DMS153 treated with DMSO at 0.1 percent for 48 hours (cell line): Measurements from ENCODE around the gene BCL11B.

Experiments used
- DNase-seq: peaks from one replicate; lab custom pipeline; 2025; ENCODE audit not compliant: unreplicated experiment; lab: John Stamatoyannopoulos, UW

Gene BCL11B

DNA sequence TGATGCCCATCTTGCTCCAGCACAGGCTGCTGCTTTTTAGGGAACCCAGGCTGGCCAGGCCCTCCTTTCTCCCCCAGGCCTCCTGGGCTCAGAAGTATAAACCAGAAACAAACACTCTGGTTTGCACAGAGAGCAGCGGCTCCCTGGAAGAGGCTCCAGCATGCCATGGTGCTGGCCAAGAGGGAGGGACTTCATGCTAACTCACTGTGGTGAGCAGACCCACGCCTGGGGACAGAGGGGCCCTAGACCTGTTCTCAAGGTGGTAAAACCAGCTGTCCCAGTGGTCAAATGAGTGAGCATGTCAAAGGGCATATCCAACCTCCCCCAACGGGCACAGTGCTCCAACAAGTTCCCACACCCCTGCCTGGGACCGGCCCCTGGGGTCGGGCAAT lies 15.5 kb downstream of the BCL11B start:
- DNase-seq: no peak

DNA sequence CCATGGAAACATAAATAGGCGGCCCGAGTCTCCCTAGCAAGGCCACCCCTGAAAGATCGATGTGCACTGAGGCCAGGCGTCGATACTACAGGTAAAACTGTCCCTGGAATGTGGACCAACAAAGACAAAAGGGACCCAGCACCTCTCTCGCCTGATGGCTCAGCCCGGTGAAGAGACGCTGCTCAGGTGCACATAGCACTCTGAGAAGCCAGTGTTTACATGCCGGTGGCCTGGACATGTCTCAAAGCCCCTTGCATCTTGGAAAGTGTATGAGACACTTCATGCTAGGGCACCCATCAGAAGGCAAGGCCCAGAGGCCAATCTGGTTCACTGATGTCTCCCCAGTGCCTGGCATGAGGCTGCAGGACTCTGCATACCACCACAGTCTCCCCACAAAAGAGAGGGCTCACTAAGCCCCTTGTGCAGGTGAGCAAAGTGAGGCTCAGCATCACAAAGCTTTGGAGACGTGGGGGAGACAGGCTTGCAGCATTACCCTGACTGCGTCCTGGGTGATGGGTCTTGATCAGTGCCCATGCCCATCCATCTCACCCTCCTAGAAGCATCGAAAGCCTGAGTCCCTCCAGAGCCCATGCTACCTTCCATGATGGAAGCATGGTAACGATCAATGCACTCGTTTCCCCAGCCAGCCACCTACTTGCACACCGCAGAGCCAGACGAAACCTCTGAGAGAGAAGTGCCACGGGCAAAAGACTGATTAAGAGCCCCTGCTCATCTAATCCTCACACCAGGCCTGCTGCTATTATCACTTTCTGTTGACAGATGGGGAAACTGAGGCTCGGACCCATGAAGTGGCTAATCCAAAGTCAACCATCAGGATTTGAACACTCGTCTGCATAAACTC lies 16.1 kb downstream of the BCL11B start:
- no peak for DNase-seq

DNA sequence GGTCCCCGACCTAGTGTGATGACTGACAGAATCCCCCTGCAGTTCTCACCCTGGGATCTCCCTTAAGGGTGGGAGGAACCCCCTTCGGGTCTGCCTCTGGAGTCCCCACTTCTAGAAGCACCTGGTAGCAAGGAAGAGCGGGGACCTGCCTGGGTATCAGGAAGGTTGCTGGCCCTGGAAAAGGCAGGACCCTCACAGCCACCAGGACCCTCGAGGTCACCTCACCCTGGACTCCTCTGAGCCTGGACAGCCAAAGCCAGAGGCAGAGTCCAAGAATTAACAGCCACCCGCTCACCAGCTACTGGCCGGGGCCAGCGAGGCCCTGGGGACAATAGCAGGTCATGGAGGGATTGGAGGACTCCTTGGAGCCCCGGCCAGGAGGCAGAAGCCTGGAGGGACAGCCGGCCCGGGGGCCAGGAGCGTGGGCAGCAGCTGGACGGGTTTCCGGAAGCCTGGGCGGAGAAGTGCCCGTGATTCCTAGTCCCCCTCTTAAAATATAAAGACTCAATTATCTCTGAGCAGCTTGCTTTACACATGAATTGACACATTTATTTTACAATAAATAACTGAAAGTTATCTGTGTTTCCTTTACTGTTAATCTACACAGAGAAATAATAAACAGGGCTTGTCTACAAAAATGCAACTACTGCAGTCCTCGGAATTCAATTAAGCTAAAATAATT lies 17.5 kb downstream of the BCL11B start:
- DNase-seq: no peak

DNA sequence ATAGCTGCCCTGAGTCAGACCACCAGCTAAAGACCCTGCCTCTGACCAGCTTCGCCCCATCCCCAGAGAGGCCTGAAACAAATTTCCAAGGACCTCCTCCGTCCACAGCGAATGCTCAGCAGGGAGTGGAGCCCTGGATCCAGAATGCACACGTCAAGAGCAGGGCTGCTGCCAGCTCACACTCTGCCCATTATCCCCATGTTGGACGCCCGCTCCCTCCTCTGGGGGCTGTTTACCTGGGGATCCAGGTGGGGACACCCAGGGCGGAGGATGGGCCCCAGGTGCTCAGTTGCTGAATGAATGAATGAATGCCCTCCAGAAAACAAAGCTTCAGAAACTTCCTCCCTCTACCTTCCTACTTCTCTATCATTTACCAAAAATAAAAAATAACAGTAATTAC lies 18.1 kb downstream of the BCL11B start:
- DNase-seq: no peak

DNA sequence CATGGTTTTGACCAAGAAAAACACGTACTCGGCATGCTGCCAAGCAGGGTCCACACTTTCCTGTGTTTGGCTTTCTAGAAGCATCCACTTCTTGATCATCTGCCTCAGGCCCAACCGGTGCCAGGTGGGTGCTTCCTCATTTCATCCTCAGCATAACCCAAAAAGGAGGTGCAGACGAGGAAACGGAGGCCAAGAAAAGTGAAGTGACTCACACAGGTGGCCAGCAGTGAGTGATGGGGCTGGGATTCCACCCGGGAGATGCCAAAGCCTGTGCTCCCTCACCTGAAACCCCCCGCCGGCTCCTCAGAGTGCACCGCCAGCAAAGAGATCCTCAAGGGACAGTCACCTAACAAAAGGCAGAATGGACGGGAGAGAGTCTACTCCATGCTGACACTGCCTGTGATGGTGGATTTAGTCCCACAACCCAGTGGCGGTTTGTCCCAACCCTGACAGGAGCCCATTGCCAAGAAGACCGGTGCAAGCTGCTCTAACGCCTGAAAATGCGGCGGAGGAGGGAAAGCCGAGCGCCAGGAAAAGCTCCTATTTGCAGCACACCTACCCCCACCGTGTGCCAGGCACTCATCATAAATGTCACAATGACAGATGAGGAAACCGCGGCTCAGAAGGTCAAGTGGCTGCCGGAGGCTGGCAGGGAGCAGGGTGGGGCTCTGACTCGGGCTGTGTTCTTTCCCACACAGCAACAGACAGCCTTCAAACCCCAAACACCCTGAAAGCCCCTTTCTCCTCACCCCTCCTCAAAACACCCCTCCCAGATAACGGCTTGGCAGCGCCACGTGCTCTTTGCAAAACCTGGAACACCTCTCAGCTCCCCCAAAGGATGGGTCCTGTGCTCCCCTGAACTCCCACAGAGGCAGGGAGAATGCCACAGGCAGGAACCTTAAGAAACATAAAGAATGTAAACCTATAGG lies 18.8 kb downstream of the BCL11B start:
- no peak for DNase-seq

DNA sequence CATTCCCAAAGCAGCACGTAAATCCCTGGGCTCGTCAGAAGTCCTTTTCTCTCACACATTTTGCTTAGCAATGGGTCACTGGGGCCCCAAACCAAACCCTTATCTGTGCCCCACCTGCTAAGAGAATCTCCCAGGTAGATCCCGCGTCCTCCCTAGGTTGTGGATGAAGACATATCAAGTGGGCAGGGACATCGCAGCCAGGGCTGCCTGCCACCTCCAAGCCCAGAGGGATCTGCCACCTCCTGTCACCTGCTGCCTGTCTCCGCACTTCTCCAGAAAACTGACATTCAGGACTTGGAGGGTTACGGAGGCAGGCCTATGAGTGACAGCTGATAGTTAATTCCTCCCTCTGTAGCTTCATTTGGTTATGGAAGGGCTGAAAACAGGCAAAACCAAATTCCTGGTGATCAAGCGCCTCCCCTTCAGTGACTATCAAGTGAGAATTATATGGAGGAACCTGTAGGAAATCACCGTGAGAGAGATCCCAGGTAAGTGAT lies 19.5 kb downstream of the BCL11B start:
- no peak for DNase-seq

DNA sequence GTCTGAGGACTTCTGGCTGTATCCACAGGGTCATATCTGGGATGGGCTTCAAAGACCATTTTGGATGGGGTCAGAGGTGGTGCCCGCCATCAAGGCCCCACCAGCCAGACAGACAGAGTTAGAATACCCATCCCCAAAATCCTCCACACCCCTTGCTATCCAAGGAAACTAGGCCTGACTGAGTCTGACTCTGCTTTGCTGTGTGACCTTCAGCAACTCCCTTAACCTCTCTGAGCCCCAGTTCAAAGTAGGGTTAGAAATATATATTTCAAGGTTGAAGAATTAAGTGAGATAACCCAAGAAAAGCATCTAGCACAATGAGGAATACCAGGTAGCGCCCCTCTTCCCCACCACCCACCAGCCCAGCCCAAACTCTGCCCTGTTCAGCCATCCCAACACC lies 20.3 kb downstream of the BCL11B start:
- no peak for DNase-seq

DNA sequence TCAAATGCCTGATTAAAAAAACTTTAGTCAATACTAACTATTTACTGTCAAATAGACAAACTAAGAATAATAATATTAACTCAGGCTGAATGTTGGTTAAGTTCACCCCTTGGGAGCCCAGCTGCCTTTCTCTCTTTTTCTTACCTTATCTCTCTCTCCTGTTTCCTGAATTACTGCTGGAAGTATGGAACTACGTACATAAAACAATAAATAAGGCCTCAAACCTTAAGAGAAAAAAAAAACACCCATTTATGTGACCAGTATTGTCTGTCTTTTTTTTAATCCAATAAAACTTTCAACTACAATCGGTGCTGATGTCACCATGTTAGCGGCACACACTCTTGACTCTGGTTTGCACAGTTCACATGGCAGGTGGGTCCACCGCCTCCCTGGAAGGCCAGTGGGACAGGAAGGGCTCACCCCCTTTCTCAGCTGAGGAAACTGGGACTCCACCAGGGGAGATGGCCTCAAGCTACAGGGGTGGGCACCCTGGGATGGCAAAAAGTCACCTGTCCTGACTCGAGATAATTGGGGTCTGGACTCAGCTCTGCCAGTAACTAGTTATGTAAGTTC lies 21.3 kb downstream of the BCL11B start:
- DNase-seq: no peak

DNA sequence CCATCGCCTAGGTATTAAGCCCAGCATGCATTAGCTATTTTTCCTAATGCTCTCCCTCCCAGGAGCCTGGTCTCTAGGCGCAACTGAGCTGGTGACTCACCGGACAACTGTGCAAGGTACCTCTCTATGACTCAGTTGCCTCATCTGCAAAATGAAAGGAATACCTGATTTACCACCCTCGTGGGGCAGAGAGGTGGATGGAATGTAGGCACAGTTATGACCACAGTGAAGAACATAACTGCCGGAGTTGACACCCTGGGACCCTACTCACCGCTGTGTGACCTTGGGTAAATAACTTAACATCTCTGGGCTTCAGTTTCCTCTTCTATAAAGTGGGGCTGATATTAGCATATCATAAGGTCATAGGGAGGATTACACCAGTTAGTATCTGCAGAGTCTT lies 22.6 kb downstream of the BCL11B start:
- DNase-seq: no peak

DNA sequence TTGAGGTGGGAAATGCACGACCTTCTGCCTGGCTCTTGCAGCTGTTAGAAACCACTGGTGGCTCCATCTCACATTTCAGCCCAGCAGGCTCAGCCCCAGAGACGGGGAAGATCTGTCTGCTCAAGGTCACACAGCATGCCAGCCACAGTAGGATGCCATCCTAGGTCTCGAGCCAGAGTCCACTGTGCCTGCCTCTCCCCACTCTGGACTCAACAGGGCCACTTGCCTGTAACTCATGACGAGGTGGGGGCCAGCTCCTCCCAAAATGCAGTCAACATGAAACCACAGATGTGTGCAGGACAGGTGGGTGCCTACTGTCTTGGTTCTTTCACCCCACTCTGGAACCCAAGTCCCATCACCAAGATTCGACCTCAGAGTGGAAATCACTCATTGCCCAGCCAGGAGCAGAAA lies 23.2 kb downstream of the BCL11B start:
- DNase-seq: no peak

DNA sequence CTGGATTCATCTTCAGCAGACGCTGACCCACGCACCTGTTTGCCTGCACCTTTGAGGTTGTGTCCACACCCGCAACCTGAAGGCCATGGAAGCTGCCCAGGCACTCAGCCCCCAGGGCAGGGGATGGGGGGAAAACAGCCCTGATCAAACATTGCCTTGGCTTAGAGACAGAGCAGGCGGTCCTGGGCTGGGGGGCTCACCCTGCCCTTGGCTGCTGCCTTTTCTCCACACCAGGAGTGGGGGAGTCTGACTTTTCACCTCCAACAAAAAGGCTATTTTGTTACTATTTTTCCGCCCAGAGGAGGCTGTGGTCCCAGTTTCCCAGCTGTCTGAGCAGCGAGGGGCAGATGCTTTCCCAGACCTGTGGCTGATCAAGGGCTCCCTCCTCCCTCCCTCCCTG lies 24.2 kb downstream of the BCL11B start:
- no peak for DNase-seq

DNA sequence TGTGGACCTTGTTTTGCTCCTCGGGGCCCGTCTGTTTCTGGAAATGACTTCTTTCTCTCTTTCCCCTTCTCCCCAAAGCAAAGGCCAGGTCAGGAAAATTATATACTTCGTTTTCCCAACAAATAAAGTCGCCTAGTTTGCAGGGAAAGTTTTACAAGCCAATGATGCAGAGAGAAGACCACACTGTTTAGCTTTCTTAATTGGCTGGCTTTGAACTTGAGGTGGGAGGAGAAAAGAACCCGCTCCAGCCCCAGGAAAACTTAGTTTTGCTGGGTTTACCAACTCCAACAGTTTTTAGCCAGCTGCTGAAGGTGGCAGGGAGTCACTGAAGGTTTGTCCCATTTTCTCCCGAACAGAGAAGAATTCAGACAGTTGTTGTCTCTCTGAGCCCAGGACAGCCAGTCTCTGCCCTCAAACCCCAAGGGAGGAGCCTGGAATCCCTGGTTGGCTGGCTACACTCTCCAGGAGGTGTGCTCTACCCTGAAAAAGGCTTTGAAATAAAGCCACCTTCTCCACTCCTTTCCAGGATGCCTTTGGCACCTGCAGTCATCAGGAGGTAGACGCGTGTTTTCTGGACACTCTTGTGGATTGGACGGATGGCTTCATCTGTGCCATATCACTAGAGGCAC lies 24.8 kb downstream of the BCL11B start:
- no peak for DNase-seq

DNA sequence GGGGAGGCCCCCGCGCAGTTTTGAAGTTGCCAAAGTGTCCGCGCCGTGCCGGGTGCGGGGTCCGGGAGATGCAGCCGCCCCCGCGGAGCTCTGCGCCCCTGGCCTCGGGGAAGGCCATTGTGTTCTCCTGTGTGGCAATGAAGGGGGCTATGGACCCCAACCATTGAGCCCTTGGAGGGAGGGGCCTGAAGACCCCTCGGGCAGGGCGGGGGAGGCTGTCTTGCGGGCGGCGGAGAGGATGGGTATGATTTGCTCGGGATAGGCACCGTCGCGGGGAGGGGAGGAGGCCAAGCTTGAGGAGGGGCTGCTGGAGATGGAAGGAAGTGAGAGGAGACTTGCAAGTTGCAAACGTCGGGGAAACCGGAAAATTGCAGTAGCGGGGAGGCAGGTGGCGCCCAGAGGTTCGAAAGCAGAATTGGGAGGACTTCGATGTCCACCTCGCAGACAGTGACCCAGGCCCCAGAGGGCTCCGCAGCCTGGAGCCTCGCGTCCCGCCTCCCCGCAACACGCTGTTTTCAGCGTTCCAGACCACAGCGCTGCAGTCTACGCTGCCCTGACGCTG lies 25.4 kb downstream of the BCL11B start:
- no peak for DNase-seq

DNA sequence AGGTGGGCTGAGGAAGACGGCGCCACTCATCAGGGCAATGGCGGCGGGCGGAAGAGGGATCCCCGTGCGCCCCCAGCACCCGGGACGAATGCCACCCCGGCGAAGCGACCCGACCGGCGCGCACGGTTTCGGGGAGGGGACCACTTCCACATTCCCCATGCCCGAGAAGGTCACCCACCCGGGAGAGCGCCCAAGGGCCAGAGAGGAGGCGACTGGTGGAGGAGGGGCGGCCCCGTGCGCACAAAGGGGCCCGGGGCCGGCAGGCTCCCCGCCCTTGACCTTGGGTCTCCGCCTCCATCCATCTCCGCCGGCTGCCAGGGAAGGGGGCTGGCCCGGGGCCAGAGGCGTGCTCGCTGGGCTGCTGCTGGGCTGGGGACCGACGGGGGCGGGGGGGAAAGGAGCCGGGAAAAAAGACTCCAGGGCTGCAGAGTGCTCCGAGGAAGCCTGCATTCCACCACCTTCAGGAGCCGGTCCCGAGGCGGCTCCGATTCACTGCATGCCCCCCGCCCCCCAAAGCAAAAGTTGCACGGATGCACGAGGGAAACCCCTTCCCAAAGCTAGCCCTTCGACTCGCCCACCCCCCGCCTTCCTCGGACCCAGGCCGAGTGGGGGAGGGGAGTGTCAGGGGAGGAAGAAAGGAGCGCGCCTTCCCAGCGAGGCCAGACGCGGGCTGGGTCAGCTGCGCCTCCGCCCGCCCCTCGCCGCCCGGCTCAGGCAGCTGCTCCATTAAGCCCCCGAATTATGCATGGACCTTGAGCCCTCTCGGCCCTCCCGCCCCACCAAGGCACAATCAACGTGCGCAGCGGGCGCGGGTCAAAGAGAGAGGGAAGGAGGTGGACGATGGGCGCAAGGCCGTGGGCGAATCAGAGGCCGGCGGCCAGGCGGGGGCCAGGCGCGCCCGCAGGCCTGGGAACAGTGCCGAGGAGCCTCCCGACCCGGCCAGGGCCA lies 26.2 kb downstream of the BCL11B start:
- no peak for DNase-seq

DNA sequence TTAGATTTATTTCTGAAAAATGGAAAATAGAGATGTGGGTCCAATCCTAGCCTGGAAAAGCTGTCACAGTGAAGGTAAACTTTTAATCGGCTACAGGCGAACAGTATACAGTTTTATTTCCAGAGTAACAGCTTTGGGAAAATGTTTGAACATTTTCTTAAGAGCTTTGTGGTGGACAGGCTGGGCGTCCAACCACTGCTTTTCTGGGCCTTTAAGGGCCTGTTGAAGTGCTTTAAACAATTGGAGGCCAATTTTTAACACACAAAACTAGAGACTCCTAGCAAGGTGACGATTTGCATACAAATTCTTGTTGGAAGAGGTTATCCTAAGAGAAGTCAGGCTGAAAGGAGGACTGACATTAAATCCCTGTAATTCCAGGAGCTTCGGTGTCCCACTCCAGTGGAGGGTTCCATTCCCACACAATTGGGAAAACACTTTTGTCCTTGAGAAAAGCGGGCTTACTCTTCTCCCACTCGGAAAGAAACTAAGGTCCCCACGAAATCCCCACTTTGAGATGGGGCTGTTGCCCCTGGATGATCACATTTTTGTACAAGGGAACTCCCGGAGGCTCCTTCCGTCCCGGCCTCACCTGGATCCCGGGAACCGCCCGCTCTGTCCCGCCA lies 26.9 kb downstream of the BCL11B start:
- DNase-seq: no peak

DNA sequence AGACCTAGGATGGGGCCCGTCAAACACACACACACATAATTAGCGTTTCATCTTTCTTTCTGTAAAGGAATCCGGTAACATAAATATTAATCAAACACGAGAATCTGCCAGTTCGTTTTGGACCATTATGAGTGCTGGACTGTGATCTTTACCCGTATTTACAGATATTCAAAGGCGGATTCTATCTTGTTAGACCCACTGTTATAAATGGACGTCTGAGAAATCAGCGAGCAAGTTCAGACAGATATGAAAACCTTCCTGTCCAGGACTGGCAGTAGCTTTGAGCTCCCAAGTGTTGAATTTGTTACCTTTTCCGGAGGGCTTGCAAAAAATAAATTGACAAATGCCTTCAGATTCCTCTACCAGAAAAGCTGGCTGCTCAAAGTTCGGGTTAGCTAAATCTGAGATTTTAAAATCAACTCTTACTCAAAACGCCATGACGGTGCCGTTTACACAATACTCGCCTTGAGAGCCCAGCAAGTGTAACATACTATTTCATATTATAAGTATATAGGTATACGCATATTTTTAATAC lies 27.6 kb downstream of the BCL11B start:
- no peak for DNase-seq

DNA sequence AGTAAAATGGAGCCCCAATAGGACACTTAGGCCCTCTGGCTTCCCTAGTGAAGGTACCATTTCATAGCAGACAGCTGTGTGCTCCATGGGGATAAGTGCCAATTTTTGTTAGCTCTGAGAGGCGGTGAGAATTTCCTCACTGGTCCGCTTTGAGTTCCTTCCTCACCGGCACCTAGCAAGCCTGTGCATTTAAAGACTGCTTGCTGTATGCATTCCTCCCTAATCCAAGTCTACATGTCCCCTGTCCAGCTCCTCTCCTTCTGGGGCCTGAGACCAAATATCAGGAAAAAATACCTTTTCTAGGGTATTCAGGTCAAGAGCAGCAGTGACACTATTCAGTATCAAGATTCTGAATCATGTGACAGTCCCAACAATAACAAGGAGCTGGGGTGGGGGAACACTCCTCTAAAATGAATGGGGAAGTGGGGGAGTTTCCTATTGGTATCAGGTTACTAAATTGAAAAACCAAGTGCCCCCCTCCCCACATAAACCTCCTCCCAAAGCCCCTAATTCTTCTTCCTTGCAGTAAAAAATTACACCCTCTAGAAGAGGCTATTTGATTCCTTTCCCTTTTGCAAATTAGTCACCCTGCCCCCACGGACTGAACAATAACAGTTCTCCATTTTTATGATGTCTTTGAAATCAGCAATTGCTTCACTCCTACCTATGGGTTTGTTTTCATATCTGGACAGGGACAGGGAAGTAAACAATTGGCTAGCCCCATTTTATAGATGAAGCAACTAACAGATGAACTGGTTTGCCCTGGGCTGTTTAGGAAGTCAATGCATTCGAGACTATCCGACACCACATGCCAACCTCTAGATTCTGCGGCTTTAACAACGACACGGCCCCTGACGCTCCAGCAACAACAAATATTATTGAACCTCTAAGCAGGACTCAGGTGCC lies 28.9 kb downstream of the BCL11B start:
- no peak for DNase-seq
